H1 (cell line): ENCODE data around the gene PNLIPRP1. TPM values are rescaled to one million over a fixed set of nuclear protein-coding genes. Genes with fewer than 3 reads are reported as not detected.

ENCODE experiments used
- CEBPB ChIP-seq: IDR thresholded peaks from 2 replicates; pipeline ENCODE4 v1.6.1; 2012; ENCODE audit warnings: low read depth, low read length
- RNF2 ChIP-seq: fragments of 200-900, 300-1000 bp; sonication (generic); IDR thresholded peaks from 2 replicates; pipeline ENCODE4 v1.7.1; 2016; ENCODE audit warnings: borderline replicate concordance, low read depth, mild to moderate bottlenecking, antibody characterized with exemption, low read length; ENCODE audit not compliant: poor library complexity, severe bottlenecking; ENCODE audit errors: missing control alignments
- polyA plus RNA-seq, 7 experiments: library from polyadenylated mRNA; depleted of rRNA in 3 of 7; stranded (reverse) in 5 of 7; unstranded in 2 of 7; fragments of >200 nt in 5 of 7; fragments of 200-250 nt in 2 of 7; gene quantifications; 1 replicate in 5 of 7; 2 replicates in 1 of 7; 4 replicates in 1 of 7; pipeline versions ENCODE4 v1.2.1 to v1.2.3, GENCODE V29; 2011 to 2013; ENCODE audit warnings: missing spikeins in 2 of 7, mixed read lengths in 2 of 7
- total RNA-seq: library from RNA; stranded (reverse); fragmentation: NEBNext Ultra II Directional; extraction: Animal tissue kit (Norgen Biotek cat#: 25700); gene quantifications from 2 replicates; pipeline ENCODE4 v1.2.1, GENCODE V29; 2021
- TF ChIP-seq, protein P1 (sequence below): IDR thresholded peaks from 2 replicates; pipeline ENCODE4 v1.6.1; 2012; ENCODE audit warnings: low read length, inconsistent platforms

Gene PNLIPRP1
- total and polyA plus RNA-seq, 2 of the 8 experiments (the other 6 are each of a cell fraction or from before 2014, with no cell fraction given), result not detected

DNA sequence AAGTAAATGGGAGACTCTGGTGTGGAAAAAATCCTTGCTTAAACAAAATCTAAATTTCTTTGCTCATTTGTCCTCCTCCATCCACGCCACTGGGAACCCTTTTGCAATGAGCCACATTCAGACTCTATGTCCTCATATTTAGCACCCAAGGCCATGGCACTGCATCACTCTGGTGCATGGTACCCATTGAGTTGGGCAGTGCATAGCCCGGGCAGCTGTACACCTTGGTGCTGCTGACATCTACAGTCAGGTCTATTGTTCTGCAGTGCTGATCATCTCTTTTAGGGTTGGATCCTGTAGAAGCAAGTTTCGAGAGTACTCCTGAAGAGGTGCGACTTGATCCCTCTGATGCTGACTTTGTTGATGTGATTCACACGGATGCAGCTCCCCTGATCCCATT, 6.8 kb downstream of the PNLIPRP1 start (continued):
- TF ChIP-seq RNF2 (no peak), CEBPB (no peak)
- TF ChIP-seq, protein P1, sequence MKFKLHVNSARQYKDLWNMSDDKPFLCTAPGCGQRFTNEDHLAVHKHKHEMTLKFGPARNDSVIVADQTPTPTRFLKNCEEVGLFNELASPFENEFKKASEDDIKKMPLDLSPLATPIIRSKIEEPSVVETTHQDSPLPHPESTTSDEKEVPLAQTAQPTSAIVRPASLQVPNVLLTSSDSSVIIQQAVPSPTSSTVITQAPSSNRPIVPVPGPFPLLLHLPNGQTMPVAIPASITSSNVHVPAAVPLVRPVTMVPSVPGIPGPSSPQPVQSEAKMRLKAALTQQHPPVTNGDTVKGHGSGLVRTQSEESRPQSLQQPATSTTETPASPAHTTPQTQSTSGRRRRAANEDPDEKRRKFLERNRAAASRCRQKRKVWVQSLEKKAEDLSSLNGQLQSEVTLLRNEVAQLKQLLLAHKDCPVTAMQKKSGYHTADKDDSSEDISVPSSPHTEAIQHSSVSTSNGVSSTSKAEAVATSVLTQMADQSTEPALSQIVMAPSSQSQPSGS, result no peak
